Muscle of back (tissue), 11 donors: ENCODE results near the gene PSMD5. TPM values are rescaled to one million over a fixed set of nuclear protein-coding genes. Genes with fewer than 3 reads are reported as not detected.

Experiments
- DNase-seq, 3 donors: peaks; one replicate each; pipeline versions ENCODE4 v3.0.0 to v3.0.0-alpha.2; 2013
- polyA plus RNA-seq, 10 donors: library from polyadenylated mRNA; unstranded; fragments of 120-200 nt; gene quantifications; one replicate each; pipeline ENCODE4 v1.2.1, GENCODE V29; 2013; ENCODE audit not compliant: insufficient read length in 10 of 10

The PSMD5 gene
- polyA plus RNA-seq, 10 donors: 17.5 to 31.1 (median 24.5) TPM

DNA sequence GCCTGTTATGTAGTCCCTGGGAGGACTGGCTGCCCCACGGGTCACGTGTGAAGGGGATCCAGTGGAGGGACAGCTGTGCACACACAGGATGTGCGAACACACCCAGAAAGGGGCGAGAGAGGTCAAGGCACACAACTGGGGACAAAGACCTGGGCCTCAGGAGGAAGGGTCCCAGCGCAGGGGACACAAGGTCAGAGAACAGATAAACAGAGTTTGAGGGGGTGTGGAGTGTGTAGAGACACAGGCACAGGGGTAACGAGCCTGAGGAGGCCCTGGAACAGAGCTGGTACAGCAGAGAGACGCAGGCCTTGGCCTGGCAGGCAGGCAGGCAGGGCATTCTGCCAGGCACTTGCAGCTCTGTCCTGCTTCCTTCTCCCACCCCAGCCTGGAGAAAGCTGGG, 14.8 kb upstream of the PSMD5 start:
- DNase-seq: no peak

DNA sequence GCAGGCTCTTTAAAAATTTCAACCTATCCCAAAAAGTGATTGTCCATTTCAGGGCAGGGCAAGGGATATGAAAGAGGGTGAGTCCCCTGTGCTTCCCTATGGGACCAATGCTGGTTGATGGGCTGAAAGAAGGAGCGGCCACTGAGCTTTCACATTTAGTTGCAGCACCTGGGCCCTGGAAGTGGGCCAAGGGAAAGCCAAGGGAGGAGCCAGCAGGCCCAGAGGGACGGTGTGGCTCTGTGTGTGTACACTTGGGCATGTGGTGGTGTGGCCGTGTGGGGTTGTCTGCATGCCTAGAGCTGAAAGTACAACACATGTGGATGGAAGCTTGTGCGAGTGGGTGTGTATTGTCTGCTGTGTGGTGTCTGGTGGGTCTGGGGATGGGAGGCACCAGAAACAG, 14.0 kb upstream of the PSMD5 start:
- no peak for DNase-seq

DNA sequence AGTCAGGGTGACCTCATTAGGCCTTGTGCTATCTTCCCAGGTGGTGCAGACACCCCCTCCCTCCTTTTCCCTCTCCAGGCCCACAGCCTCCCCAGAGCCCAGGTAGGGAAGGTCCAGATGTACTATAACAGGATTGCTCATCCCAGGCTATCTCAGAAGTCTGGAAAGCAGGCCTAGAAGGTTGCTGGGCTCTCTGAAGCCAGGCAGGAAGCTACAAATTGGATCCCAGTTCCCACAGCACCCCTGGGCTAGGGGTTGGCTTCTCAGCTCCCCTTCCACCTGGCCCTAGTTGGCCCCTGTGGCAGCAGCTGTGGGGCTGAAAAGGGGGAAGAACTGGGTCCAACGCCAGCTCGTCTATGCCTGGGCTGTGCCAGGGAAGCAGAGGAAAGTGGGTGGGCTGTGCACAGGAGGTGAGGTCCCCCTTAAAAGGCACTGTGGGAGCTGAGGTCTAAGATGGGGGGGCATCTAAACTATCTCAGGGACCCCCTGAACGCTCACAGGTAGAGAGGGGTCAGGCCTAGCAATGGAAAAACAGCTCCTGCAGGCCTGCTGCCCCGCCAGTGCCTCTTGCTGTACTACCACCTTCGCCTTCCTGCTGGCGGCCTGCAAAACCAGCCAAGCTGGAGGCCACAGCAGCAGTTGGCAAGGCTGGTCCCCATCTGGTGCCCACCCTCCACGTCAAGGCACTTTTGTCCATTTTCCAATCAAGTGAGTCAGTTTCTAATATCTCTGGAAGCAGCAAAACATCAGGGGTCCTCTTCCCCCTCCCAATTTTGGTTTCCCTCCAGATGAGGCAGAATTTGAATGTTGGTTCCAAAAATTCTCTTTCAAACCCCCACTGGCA, 13.3 kb upstream of the PSMD5 start:
- no peak for DNase-seq

DNA sequence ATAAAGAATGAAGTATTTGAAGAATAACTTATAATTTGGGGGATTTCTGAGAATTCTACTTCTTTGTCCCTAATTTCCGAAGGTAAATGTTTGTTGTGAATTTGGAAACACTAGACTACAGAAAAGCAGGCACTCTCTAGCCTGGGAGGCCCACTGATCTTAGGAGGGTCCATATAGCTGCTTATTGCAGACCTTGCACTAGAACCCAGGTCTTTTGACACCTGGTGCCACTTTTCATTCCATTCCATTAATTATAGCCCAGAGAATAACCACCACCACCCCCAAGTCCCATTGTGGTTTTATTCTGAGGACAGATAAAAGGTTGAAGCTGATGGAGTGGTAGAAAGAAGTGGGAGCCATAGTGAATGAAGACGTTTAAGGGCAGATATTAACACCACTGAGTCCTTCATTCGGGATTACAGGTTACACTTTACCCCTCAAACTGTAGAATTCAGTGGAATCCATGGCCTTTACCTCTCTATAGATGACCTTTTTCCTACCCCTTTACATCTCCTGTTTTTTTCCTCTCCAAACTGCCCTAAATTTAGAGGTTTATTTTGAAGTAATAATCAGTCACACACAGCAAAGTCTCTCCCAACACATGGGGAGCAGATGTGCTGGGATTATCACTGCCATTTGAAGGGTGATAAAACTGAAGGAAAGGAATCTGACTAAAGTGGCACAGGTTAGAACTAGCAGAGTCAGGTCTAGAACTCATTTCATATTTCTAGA, 12.0 kb upstream of the PSMD5 start:
- DNase-seq: no peak

DNA sequence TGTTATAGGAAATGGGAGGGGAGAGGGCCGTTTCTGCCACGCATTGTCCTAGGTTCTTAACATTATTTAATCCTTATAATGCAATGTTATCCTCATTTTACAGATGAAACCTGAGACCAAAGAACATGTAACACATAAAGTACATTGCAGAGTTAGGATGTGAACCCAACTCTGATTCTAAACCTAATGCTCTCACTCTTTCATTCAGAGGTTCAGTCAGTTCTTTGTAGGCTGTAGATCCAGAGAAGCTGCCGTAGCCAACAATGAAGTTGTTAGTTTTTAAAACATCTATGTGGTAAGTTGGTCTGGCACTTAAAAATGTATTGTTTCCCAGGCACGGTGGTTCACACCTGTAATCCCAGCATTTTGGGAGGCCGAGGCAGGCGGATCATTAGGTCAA, 10.5 kb upstream of the PSMD5 start:
- no peak for DNase-seq

DNA sequence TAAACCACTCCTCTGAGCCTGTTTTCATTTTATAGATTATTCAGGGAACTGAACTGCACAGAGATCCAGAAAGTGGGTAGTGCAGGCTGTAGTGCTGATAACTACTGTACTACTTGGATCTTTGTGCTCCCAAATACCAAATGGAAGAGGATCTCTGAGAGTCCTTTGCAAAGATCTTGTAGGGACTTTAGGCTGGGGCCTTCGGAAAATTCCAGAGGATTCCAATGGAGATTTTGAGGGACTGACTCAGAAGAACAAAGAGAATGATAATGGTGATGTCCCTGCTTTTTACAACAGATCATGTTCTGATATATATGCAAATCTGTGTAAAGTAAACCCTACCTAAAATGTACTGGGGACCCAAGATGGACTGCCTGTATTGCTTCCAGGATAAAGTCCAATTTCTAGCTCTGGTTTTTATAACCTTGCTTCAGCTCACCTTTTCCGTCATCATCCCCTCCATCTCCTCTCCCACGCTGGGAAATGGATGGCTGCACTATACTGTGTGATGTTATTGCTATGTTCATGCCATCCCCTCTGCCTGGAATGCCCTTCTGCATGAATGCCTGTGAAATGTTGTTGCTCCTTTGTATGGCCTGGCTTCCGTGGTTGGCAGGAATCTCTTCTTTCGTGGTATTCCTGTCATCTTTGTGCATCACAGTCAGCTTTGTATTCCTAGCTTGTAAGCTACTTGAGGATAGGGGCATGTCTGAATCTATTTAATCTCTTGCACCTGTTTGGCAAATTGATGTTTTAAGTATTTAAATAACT, 9.7 kb upstream of the PSMD5 start:
- DNase-seq: no peak

DNA sequence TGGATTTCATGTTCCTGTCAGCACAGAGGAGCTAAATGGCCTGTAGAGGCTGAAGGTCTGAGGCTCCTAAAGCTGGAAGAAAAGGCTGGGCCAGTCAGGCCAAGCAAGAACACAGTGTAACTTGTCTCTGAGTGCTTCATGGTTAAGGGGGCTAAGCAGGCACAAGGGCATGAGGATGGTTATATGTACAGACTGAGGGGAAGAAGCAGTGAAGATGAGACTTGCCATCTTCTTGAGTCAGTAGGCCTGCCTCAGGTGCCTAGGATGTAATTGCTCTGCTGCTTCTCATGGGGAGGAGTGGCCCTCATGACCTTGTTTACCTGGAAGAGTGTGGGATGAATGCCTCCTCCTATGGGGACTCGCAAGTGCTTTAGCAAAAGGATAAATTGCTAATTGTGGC, 8.7 kb upstream of the PSMD5 start:
- DNase-seq: no peak

DNA sequence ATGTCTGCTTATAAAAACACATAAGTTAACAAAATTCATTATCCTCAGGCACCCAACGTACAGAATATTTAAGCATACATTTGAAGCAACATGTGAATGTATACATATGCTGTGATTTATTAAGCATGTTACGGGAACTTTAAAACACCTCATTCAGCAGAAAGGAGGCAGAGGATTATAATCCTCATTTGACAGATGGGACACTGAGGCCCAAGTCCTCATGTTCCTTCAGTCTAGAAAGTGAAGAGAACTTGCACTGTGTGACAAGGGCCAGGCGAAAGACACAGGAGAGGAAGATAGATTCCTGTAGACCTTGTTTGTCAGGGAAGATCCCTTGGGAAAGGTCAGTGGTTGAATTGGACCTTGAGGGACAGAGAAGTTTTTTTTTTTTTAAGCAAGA, 7.6 kb upstream of the PSMD5 start:
- no peak for DNase-seq

DNA sequence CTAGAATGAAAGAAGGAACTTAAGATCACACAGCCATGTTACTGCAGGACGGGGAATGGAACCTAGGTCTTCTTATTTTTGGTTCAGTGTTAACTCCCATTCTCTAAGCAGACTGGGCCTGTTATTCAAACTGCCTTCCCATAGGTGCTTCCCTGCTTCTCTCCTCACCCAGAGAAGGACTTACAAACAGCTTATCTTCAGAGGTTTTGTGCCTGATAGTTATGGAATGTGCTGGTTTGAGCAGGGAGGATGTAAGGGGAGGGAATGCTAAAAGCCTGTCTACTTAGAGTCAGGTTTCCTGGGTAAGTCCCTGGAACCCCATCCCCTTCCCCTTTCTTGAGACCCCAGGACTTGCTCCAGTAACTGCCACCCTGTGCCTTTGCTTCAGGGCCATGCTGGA, 4.2 kb upstream of the PSMD5 start:
- no peak for DNase-seq

DNA sequence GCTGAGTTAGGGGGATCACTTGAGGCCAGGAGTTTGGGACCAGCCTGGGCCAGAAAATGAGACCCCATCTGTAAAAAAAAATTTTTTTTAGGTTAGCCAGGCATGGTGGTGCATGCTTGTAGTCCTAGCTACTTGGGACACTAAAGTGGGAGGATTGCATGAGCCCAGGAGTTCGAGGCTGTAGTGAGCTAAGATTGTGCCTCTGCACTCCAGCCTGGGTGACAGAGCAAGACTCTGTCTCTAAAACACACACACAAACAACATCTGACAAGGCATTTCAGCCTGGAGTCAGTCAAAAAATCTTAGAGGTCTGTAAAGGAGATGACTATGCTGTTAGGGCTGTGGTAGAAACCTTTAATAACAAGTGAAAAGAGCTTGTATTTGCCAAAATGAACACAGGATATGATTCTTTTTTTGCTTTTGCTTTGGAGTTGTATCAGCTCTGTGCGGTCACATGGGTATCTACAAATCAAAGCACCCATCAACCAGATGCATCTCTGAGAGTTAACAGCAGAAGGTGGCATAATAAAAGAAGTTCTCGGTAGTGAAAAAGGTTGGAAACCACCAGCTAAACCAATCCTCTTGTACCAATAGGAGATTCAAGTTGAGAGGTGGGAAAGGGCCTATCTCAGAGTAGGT, 3.6 kb upstream of the PSMD5 start:
- DNase-seq: no peak

DNA sequence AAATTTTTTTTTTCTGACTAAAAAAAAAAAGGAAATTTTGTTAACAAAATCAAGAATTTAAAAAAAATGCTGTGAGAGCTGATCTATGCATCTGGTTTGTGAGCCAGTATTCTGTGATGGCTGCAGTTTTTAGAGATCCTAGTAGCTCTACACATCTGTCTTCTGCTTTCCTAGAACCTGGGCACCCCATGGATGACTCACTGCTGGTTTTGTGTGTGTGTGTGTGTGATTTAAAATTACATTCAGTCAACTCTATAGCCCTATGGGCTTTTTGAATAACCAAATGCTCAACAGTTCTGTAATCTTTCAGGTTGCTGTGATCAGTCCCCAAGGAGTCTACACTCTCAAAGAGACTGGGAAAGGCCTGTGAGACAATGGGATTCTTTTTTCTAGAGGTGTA, 2.5 kb upstream of the PSMD5 start:
- DNase-seq: no peak

DNA sequence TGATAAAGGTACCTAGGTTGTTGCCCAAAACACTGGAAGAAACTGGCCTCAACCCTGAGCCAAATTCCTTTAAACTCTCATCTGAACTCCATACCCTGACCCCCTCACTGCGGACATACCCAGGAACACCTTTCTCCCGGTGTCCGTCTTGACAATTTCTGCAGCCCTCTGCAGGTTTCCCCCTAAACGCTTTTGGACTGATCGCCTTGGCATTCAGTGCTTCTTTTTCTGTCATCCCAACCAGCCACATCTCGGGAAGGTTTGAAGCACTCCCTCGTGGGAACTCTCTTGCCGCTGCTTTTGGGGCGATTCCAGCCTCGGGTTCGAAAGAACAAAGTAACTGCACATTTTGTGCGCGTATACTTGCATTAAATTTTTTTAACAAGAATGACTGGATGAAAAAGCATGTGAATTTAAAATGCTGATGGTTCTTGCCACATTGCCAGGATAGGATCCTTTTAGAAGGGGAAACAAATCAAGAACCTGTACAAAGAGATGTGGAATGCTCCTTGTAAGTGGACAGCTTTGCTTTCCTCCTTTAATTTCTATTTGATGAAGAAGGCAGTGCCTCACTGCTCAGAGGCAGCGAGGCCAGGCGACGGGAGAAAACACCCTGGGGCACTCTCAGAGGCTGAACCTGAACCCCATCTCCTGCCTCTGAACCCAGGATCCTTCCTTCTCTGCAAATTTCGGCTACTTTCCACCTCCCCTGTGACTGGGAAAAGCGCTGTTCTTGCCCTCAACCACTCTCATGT, 615 bp downstream of the PSMD5 start:
- DNase-seq: peak in 1 of 3 donors; percentile 47

DNA sequence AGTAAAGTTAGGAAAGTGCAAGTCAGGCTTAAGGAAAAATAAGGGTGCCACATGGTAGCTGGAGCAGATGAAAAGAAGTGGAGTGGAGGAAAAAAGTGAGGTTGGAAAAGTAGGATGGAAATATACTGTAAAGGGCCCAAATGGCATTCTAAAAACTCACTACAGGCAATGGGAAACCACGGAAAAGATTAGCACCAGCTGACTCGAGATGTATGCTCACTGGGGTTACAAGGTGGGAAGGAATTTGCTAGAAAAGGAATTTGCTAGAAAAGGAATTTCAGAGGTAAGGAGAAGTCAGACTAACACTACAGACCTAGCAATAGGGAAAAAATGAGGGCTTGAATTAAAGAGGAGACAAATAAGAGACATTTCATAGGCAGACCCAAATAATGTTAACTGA, 3.6 kb downstream of the PSMD5 start:
- no peak for DNase-seq

DNA sequence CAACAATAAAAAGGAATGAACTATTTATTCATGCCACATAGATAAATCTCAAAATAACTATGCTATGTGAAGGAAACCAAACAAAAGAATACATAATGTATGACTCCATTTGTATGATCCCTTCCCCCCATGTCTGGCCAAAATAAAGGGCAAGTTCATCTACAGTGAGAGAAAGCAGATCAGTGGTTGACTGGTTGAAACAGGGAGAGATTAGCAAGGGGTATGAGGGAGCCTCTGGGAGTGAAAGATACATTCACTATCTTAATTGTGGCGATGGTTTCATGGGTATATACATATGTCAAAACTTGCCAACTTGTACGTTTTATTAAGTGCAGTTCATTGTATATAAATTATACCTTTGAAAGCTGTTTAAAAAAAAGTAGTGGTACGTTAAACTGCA, 4.8 kb downstream of the PSMD5 start:
- DNase-seq: no peak

DNA sequence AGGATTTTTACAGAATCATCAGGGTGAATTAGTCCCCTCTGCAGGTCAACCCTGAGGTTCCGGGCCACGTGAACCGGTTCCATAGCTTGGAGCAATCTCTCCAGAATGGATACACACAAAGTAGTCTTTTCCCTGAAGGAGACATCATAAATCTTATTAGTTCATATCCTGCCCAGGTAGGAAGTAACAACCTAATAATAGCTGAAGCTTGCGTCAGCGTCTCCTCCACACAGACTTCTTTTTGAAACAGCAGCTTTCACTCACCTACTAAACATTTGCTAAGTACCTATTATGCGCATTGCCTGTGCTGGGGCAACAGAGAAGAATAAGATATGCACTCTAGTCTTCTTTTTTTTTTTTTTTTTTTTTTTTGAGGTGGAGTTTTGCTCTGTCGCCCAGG, 9.4 kb downstream of the PSMD5 start:
- no peak for DNase-seq

DNA sequence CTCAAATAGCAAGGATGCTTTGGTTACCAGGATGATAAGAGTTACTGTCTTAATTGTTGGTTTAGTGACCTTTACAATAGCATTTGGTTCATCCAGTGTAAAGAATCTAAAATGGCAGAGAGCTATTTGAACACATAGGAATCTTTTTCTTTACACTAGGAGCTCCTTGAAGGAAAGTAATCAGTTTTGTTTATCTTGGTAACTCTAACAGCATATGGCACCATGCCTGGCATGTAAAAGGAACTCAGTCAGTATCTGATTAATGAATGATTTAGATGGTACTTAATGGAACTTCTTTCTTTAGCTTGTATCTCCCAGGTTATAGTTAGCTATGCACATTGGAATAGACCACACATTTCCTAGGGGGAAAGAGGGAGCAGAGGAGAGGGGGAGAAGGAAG, 9.9 kb downstream of the PSMD5 start:
- DNase-seq: no peak

DNA sequence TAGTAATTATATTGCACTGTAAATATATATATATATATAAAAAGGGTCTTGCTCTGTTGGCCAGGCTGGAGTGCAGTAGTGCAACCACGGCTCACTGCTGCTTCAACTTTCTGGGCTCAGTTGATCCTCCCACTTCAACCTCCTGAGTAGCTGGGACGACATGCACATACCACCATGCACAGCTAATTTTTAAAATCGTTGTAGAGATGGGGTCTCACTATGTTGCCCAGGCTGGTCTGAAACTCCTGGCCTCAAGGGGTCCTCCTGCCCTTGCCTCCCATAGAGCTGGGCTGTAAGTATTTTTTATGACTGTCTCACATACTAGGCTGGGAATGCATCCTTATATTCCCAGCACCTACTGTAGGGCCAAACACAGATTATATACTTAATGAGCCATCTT, 11.9 kb downstream of the PSMD5 start:
- no peak for DNase-seq

DNA sequence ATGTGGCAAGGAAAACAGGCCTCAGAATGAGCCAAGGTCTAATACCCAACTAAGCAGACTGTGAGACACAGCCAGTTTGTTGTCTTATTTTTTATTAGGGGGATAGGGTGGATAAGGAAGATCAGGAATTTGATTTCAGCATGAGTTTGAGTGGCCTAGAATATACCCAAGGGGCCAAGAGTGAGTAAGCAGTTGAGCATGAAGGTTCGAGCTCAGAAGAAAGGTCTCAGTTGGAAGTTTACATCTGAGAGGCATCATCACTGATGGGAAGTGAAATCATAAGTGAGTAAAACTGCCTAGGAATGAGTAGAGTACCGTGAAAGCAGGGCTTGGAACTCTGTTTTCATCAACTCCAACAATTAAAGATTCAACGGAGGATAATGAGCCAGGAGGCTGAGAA, 12.6 kb downstream of the PSMD5 start:
- no peak for DNase-seq

DNA sequence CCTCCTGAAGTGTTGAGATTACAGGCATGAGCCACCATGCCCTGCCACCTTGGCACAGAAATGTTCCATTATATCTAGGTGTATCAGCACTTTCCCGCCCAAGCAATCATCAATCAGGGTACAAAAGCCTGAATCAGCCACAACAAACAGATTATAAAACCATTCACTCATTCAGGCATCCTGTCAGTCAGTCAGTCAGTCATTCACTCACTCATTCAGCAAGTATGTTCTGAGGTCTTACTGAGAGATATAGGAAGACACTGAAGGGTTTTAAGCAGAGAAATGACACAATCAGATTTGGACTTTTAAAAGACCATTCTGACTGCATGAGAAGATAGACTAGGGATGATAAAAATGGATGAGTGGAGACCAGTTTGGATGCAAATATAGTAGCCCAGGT, 13.1 kb downstream of the PSMD5 start:
- DNase-seq: no peak

DNA sequence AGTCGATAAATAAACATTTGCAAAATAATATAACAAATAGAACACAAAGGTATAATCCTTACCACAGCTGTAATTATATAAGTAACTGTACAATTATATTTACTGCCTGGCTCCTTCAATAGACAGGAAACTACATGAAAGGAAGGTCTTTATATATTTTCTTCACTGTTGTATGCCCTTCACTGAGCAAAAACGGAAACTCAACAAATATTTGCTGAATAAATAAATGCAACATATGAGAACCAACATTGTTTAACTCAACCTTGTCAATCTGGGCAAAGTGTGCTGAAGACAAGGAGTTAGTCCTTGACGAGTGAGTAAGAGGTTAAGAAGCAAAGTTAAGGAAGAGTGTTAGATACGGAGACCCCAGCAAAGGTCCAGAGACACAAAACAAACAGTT, 22.6 kb downstream of the PSMD5 start:
- DNase-seq: no peak

DNA sequence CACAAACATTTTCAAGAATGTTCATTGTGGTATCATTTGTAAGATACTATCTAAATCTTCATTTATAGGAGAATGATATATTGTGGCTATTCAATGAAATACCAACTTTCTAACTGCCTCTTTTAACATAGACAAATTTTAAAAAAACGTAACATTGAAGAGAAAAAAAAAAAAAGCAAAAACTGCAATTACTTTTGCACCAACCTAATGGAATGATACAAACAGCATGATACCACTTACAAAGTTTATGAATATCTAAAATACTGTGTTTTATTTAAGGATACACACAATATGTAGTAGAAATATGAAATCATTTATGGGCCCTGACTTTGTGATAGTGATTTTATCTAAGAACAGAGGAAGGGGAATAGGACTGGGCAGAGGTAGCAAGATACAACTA, 24.1 kb downstream of the PSMD5 start:
- no peak for DNase-seq

DNA sequence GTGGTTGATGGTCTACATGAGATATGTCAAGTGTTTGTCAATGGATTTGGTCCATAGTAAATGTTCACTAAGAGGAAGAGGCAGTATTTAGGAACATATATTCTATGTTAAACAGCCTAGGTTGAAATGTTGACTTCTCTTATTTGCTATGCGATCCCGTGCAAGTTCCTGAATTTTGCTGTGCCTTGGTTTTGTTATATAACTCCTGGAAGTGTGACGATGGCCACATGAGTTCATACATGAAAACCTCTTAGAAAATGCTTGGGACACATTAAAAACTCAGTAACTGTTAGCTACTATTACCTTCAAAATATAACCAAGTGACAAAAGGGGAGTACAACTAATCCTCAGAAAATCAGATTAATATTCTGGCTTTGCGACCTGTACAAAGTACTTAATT, 27.6 kb downstream of the PSMD5 start:
- no peak for DNase-seq
